ENCODE measurements around the gene PRPSAP1.

GRCh38 chr17:76309461-76309860 is 44.3 kb downstream of the PRPSAP1 start:
- TF ChIP-seq CTCF (IDR thresholded peaks at IDR 0.05), result no peak
- no peak for TF ChIP-seq POLR2A (IDR thresholded peaks at IDR 0.05)

Measured in adrenal gland (tissue), 5 donors.